ENCODE data around the gene ERICH6. TPM values are rescaled to one million over a fixed set of nuclear protein-coding genes. Genes with fewer than 3 reads are reported as not detected.

ERICH6 gene
- total RNA-seq, 2 experiments from 2014 or later = 0.38 to 0.81 TPM

DNA sequence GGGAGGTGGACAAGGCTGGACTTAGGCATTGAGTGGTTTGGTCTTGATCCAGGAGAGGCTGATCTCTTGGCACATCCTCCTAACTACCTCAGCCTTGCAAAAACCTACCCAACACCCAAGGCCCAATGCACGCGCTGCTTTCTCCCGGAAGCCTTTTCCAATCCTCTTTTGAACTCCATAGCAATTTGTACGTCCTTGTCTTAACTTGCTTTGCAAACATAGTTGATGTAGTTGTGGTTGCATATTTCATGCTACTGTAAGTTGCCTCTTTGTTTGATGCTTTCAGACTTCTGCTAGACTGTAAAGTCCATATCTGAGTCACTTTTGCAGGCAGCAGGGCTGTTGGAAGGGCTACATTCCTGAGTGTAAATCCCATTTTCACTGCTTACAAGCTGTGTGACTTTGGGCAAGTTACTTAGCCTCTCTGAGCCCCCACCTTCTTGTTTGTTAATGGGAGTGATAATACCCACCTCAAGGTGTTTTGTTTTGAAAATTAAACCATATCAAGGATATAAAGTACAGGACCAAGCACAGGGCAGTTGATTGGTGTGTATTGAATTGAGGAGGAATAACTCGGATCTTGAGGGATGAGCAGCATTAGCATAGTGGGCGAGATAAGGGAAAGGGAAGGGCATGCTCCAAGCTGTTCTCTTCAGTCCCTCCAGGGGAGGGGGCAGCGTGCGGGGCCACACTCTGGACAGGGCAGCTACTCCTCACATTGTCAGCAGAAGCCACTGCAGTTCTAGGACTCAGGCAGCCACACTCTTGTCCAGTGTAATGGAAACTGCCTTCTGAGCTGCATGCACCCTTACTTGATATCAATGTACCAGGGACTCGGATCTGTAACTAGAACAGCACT, 30.4 kb upstream of the ERICH6 start:
- Mint-ChIP-seq H3K4me3 (no peak overlapping the region), H3K36me3 (ENCODE audit: low read depth) (no peaks in the 10 kb centered on the region), H3K4me1 (peaks cover 27% of the 10 kb centered on the region), H3K27me3 (no peaks in the 10 kb centered on the region), H3K9me3 (no peaks in the 10 kb centered on the region), H3K27ac (no peak overlapping the region)
- ChIA-PET POLR2A (interaction anchor here (2.3 to 4.3 kb wide), 2 partner anchors 27 to 30 kb away, joined by 9 to 21 read pairs; partner anchors contain the start of gene SIAH2), CTCF (interaction anchor here (1.1 to 1.7 kb wide), 3 partner anchors 12 to 29 kb away, joined by 3 to 6 read pairs (median 4); partner anchors contain the start of gene SIAH2)
- no peak for DNase-seq

DNA sequence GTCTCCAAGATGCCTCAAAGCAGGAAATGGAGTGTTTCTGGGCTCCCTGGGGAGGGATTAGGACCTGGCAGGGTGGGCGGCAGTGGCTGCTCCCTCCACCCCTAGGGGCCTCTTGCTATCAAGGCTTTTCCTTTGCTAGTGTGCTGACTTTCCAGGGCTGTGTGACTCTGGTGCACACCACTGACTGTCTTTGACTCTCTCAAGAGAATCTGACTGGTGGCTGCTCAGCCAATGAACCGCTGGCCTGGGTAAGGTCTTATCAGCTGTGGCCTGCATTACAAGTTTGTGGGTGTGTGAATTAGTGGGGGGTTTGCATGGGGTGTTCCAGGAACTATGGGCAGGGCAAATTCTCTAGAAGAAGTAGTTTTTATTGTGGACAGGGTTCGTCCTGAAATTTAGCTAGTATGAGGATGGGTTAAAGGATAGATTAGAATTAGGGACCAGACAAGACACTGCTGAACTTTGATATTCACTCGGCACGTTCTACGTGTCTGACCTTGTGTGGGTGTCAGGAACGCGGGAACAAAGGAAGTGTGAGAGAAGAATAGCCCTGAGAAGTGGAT, 29.7 kb upstream of the ERICH6 start:
- no peaks in the 10 kb centered on the region for H3K27me3 Mint-ChIP-seq
- H3K27ac Mint-ChIP-seq = no peak overlapping the region
- ChIA-PET CTCF (interaction anchor here (1.2 kb wide), 1 partner anchor 25 kb away, joined by 3 read pairs; no protein-coding TSS in a partner anchor), POLR2A (interaction anchor here (4.3 kb wide), 1 partner anchor 30 kb away, joined by 21 read pairs; the partner anchor contains the start of gene SIAH2)
- H3K4me1 Mint-ChIP-seq = peaks cover 23% of the 10 kb centered on the region
- DNase-seq = no peak
- no peak overlapping the region for H3K4me3 Mint-ChIP-seq
- H3K36me3 Mint-ChIP-seq (ENCODE audit: low read depth) = no peaks in the 10 kb centered on the region
- H3K9me3 Mint-ChIP-seq = no peaks in the 10 kb centered on the region

DNA sequence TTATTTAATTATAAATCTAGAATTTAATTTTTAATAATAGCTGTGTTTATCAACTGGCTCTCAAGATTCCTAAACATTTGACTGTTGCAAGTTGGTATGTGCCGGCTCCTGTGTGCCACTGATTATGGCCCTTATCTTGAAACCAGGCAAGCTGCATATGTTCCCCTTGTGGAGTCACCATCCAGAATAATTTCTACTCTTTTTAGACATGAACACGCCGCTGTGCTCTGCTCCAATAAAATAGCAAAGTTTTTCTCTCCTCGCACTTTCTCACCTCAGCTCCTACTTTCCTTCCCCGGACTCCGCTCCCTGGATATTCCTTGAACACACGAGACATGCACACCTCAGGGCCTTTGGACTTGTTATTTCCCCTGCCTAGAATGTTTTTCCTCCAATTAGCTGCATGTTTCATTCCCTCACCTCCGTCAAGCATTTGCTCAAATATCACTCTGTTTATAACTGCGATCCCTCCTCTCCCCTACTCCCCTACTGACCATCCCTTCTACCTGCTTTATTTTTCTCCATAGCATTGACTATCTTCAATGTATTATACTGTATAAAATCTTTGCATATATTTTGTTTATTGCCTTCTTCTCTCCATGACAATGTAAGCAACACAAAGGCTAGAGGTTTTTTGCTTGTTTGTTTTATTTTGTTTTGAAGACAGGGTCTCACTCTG, 26.1 kb upstream of the ERICH6 start:
- no peak for DNase-seq
- peaks cover 11% of the 10 kb centered on the region for H3K4me1 Mint-ChIP-seq
- H3K27ac Mint-ChIP-seq = no peak overlapping the region
- no peaks in the 10 kb centered on the region for H3K27me3 Mint-ChIP-seq
- H3K36me3 Mint-ChIP-seq (ENCODE audit: low read depth) = no peaks in the 10 kb centered on the region
- ChIA-PET CTCF (no interaction called here), POLR2A (interaction anchor here (3.0 kb wide), 1 partner anchor 33 kb away, joined by 15 read pairs; the partner anchor contains the start of gene SIAH2)
- H3K4me3 Mint-ChIP-seq = no peak overlapping the region
- H3K9me3 Mint-ChIP-seq = no peaks in the 10 kb centered on the region

GRCh38 chr3:150727653-150728502, 24.2 kb upstream of the ERICH6 start:
- H3K4me3 Mint-ChIP-seq = no peak overlapping the region
- no peaks in the 10 kb centered on the region for H3K9me3 Mint-ChIP-seq
- no peak for DNase-seq
- no peak overlapping the region for H3K27ac Mint-ChIP-seq
- no peaks in the 10 kb centered on the region for H3K36me3 Mint-ChIP-seq (ENCODE audit: low read depth)
- CTCF ChIA-PET = no interaction called here
- H3K27me3 Mint-ChIP-seq = no peaks in the 10 kb centered on the region
- H3K4me1 Mint-ChIP-seq = peaks cover 17% of the 10 kb centered on the region
- POLR2A ChIA-PET = interaction anchor here (3.0 kb wide), 1 partner anchor 35 kb away, joined by 15 read pairs; the partner anchor contains the start of gene SIAH2

GRCh38 chr3:150725548-150725947, 21.8 kb upstream of the ERICH6 start:
- Mint-ChIP-seq H3K4me1 (peaks cover 30% of the 10 kb centered on the region), H3K27ac (no peak overlapping the region)
- CTCF ChIA-PET = no interaction called here

GRCh38 chr3:150723946-150724345, 20.2 kb upstream of the ERICH6 start:
- ChIA-PET POLR2A (interaction anchor here (0.9 to 3.0 kb wide), 2 partner anchors 12 to 39 kb away, joined by 3 to 12 read pairs; partner anchors contain the start of gene SIAH2), CTCF (interaction anchor here (1.9 kb wide), 1 partner anchor 64 kb away, joined by 8 read pairs; no protein-coding TSS in a partner anchor)
- Mint-ChIP-seq H3K9me3 (no peaks in the 10 kb centered on the region), H3K4me1 (peaks cover 36% of the 10 kb centered on the region), H3K36me3 (ENCODE audit: low read depth) (no peaks in the 10 kb centered on the region), H3K4me3 (no peak overlapping the region), H3K27me3 (no peaks in the 10 kb centered on the region), H3K27ac (no peak overlapping the region)
- DNase-seq = no peak

More at GRCh38 chr3:150725548-150725947, 21.8 kb upstream of the ERICH6 start:
- DNase-seq = no peak
- Mint-ChIP-seq H3K4me3 (no peak overlapping the region), H3K9me3 (no peaks in the 10 kb centered on the region), H3K36me3 (ENCODE audit: low read depth) (no peaks in the 10 kb centered on the region), H3K27me3 (no peaks in the 10 kb centered on the region)
- POLR2A ChIA-PET = interaction anchor here (3.0 kb wide), 1 partner anchor 38 kb away, joined by 12 read pairs; the partner anchor contains the start of gene SIAH2

DNA sequence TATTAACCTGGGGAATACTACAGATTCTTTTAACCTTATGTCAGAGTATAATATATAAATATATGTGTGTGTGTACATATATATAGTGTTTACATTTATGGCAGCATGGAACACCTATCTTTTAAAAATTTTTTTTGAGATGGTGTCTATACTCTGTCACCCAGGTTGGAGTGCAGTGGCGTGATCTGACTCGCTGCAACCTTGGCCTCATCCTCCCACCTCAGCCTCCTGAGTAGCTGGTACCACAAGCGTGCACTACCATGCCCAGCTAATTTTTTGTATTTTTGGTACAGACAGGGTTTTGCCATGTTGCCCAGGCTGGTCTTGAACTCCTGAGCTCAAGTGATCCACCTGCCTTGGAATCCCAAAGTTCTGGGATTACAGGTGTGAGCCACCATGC, 18.5 kb upstream of the ERICH6 start:
- Mint-ChIP-seq H3K9me3 (no peaks in the 10 kb centered on the region), H3K4me3 (no peak overlapping the region), H3K4me1 (peaks cover 32% of the 10 kb centered on the region), H3K36me3 (ENCODE audit: low read depth) (no peaks in the 10 kb centered on the region), H3K27ac (no peak overlapping the region), H3K27me3 (no peaks in the 10 kb centered on the region)
- no peak for DNase-seq
- CTCF ChIA-PET = interaction anchor here (0.8 to 2.9 kb wide), 17 partner anchors 10 to 425 kb away, joined by 3 to 28 read pairs (median 5); partner anchors contain the start of genes ERICH6 and SIAH2
- POLR2A ChIA-PET = interaction anchor here (0.7 to 2.8 kb wide), 4 partner anchors 18 to 120 kb away, joined by 3 to 21 read pairs (median 6); partner anchors contain the start of genes ERICH6, SELENOT and SIAH2

DNA sequence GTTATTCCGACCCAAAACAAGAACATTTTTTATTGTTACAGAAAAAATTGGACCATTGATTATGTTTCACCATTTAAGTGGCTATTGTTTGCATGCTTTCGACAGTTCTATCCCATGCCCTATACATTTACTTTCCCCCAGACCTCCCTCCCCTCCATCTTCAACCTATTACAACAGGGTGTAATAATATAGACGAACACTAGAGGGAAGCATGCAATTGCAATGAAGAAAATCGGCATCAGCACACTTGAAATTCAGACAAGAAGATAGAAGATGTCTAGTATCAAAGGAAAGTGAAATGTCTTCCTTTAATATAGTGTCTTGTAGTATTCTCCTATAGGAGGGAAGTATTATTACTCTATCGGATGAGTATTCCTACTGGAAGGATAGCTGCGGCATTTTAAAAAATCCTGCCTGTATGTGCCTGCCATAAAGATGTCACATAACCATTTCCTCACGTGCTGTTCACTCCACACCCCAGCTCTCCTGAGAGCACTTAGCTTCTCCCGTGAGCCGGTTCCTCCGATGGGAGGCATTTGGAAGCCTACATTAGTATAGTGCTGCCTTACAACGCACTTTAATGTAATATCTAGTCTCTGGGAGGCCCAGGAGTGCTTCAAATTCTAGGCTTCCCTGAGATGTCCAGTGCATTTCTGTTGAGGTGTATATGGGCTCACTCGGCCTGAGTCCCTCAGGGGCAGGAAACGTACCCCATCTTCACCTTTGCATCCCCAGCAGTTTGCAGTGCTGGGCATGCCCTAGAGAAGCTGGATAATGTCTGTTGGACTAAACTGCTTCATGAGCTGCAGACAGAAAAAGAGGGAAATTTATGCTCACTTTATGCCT, 17.8 kb upstream of the ERICH6 start:
- H3K36me3 Mint-ChIP-seq (ENCODE audit: low read depth) = no peaks in the 10 kb centered on the region
- H3K27me3 Mint-ChIP-seq = no peaks in the 10 kb centered on the region
- no peak for DNase-seq
- ChIA-PET POLR2A (interaction anchor here (0.7 to 2.8 kb wide), 9 partner anchors 17 to 176 kb away, joined by 3 to 21 read pairs (median 4); partner anchors contain the start of genes ERICH6, SELENOT, SERP1 and SIAH2), CTCF (interaction anchor here (0.7 to 2.9 kb wide), 25 partner anchors 9 to 425 kb away, joined by 3 to 28 read pairs (median 4); partner anchors contain the start of genes ERICH6 and SIAH2)
- H3K4me3 Mint-ChIP-seq = no peak overlapping the region
- H3K4me1 Mint-ChIP-seq = peaks cover 32% of the 10 kb centered on the region
- no peaks in the 10 kb centered on the region for H3K9me3 Mint-ChIP-seq
- H3K27ac Mint-ChIP-seq = no peak overlapping the region

DNA sequence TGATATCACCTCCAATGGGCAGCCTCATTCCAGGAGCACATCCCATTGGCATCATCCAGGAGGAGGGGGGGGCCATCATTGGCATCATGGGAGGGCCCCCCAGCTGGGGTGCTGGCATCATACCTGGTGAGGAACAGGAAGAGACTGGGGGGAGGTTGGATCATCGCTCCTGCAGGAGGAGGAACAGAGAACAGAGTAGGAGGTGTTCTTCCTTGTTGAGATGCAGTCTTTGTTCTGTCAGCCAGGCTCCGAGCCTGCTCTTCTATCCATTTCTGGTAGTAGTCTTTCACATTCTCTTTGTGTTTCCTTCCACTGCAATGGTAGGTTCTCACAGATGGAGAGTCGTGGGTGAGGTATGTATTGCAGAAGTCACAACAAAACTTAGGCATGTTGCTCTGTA, 16.7 kb upstream of the ERICH6 start:
- ChIA-PET POLR2A (interaction anchor here (0.6 to 2.8 kb wide), 6 partner anchors 18 to 120 kb away, joined by 3 to 21 read pairs (median 4); partner anchors contain the start of gene SIAH2), CTCF (interaction anchor here (0.6 to 2.9 kb wide), 9 partner anchors 11 to 143 kb away, joined by 3 to 28 read pairs (median 4); partner anchors contain the start of genes ERICH6 and SIAH2)
- no peaks in the 10 kb centered on the region for H3K27me3 Mint-ChIP-seq
- H3K36me3 Mint-ChIP-seq (ENCODE audit: low read depth) = no peaks in the 10 kb centered on the region
- DNase-seq = no peak
- H3K27ac Mint-ChIP-seq = no peak overlapping the region
- H3K4me3 Mint-ChIP-seq = no peak overlapping the region
- H3K4me1 Mint-ChIP-seq = peaks cover 32% of the 10 kb centered on the region
- no peaks in the 10 kb centered on the region for H3K9me3 Mint-ChIP-seq

GRCh38 chr3:150710097-150710496, 6.4 kb upstream of the ERICH6 start:
- peaks cover 49% of the 10 kb centered on the region for H3K36me3 Mint-ChIP-seq (ENCODE audit: low read depth)
- peaks cover 2% of the 10 kb centered on the region for H3K9me3 Mint-ChIP-seq
- H3K27ac Mint-ChIP-seq = no peak overlapping the region

More at GRCh38 chr3:150710097-150710496, 6.4 kb upstream of the ERICH6 start:
- ChIA-PET CTCF (interaction anchor here (2.1 kb wide), 1 partner anchor 11 kb away, joined by 7 read pairs; no protein-coding TSS in a partner anchor), POLR2A (interaction anchor here (1.0 kb wide), 1 partner anchor 52 kb away, joined by 3 read pairs; no protein-coding TSS in a partner anchor)
- Mint-ChIP-seq H3K4me3 (no peak overlapping the region), H3K4me1 (peaks cover 7% of the 10 kb centered on the region), H3K27me3 (peaks cover 17% of the 10 kb centered on the region)
- DNase-seq = no peak
